IPS-11a (cell line): ENCODE measurements around the gene STXBP6.

ENCODE experiments used
- H3K4me3 ChIP-seq: one replicate; pipeline ENCODE4 v1.5.1; 2013; ENCODE audit warnings: low read depth, low read length, control low read depth

The STXBP6 gene

GRCh38 chr14:25019892-25020291 lies 30.1 kb downstream of the STXBP6 start:
- H3K4me3 ChIP-seq: no peak overlapping the region

- H3K4me3 ChIP-seq: no peak overlapping the region
These were observed 32.4 kb downstream of the STXBP6 start for GRCh38 chr14:25017562-25017961.

GRCh38 chr14:25015761-25016160 lies 34.2 kb downstream of the STXBP6 start:
- no peak overlapping the region for H3K4me3 ChIP-seq

DNA sequence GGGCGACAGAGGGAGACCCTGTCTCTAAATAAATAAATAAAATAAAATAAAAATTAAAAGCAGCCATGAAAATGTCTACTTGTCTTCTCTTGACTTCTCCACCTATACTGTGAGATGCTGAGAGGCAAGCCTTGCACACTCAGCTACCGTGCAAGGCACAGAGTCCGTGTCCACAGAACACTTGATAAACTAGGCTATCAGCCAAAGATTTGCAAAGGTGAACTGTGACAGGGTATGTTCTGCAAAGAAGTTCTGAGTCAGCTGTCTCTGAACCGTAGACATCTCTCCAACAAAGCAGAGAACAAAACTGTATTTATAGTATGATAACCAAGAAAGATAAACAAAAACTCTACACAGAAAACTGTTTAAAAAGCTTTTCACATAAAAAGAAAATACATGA lies 35.5 kb downstream of the STXBP6 start:
- no peak overlapping the region for H3K4me3 ChIP-seq

- no peak overlapping the region for H3K4me3 ChIP-seq
These were observed 38.9 kb downstream of the STXBP6 start for GRCh38 chr14:25011095-25011494.

GRCh38 chr14:25010471-25010870 lies 39.5 kb downstream of the STXBP6 start:
- H3K4me3 ChIP-seq: no peak overlapping the region

- H3K4me3 ChIP-seq: no peak overlapping the region
These were observed 40.1 kb downstream of the STXBP6 start for GRCh38 chr14:25009891-25010290.

GRCh38 chr14:25007832-25008231 lies 42.1 kb downstream of the STXBP6 start:
- H3K4me3 ChIP-seq: no peak overlapping the region

DNA sequence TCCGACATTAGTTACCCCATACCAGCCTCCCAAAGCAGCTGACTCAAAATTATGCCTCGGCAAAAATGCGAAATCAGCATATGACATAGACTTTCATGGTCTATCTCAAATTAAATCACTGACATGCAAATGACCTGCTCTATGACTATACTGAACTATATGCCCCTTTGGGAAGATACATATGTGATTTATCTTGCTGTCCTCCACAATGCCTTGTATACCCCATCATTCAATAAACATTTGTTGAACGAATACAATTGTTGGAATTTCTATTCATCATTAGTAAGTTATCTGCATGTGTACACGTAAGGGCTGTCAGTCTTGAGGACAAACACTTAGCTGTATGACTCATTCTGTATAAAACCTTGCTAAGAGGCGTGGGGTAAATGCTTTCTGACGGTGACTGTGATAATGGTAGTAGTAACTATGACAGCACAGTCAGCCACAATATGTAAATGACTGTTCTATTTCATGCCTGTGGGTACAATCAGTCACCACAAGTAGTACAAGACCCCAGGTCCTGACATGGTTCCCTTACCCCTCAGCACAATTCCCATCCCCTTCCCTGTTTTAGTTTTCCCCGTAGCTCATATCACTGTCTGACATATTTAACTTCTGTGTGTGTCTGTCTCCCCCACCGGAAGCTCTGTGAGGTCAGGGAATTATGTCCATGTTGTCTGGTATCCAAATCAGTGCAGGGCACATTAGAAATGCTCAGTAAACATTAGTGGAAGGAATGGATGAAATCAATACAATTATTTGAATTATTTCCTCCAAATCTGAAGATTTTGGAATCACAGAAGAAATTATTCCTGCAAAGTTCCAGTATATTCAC lies 42.8 kb downstream of the STXBP6 start:
- H3K4me3 ChIP-seq: no peak overlapping the region

DNA sequence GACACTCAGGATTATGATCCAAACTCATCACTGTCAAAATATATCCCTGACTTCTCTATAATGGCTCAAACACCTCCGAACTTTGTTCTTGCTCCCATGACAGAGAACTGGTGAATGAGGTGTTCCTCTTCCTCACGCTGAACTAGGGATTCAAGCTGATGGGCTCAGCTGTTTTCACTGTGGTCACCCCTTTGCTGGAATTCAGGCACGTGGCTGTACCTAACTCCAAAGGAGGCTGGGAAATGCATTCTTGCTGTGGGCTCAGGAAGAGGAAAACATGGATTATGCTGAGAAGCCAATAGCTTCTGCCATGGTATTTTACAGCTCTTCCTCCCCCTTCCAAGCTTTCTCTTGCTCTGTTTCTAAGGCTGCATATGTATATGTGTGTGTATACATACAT lies 43.9 kb downstream of the STXBP6 start:
- no peak overlapping the region for H3K4me3 ChIP-seq

DNA sequence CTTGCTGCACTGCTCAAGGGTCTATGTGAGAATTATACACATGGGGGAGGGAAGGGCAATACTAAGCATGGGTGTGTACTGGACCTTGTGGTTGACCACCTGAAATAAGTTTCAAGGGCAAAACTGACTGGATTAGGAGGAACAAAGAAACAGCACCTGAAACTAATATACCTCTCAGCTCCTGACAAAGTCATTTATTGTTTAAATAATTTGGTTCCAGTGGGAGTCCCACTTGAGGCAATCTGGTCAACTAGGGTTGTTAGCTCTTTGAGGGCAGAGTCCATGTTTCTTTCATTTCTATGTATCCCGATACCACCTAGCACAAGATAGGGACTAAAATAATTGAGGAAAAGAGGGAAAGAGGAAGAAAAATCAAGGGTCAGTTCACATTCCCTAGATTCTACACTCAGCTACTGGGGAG lies 45.5 kb downstream of the STXBP6 start:
- H3K4me3 ChIP-seq: no peak overlapping the region

GRCh38 chr14:25003537-25003936 lies 46.4 kb downstream of the STXBP6 start:
- H3K4me3 ChIP-seq: no peak overlapping the region

GRCh38 chr14:25001601-25002000 lies 48.3 kb downstream of the STXBP6 start:
- H3K4me3 ChIP-seq: no peak overlapping the region

DNA sequence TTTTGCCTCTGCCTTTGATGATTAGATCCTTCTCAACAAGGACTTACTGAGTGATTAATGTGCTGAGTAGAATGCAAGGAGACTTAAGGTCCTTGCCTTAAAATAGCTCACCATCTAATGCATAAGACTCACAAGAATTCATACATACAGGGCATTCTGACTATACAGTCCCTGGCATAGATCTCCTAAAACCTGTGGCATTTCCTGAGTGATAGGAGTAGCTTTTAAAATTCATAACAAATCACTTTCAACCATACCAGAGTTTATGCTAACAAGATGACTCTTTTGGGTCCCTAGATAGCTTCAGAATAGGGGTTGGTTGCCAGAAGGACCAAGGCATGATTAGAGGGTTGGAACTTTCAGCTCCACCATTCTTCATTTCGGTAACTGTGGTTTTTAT lies 48.8 kb downstream of the STXBP6 start:
- H3K4me3 ChIP-seq: no peak overlapping the region

GRCh38 chr14:24999157-24999556 lies 50.8 kb downstream of the STXBP6 start:
- H3K4me3 ChIP-seq: no peak overlapping the region

DNA sequence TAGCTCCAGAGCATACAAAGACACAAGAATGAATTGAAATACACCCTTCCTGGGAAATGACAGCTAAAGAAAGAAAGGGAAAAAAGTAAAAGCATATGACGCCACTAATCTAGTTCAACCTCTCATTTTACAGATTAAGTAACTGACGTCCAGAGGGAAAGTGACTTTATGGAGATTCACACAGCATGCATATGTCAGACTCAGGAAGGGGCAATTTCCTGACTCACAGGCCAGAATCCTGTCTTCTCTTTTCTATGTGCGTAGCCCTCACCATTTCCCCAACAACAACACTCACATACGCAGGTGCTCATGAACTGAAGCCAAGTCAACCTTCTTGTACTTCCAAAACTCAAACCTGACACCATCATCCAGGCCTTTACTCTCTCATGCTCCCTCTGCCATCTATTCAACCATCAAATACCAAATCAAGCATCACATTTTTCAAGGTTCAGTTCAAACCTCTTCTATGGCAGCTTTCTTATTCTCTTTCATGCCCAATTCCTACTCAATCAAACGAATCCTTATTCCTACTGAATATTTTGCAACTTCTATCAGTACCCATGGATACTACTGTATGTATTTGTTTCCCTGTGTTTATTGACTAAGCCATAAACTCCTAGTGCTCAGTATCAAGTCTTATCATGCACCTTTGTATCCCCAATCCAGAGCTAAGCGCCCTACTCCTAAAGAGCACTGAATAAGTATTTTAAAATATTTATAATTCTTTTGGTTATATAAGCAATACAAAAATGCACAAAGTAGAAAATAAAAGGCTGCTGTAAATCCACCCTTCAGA lies 52.8 kb downstream of the STXBP6 start:
- no peak overlapping the region for H3K4me3 ChIP-seq

- H3K4me3 ChIP-seq: no peak overlapping the region
These were observed 54.9 kb downstream of the STXBP6 start for GRCh38 chr14:24995016-24995415.

DNA sequence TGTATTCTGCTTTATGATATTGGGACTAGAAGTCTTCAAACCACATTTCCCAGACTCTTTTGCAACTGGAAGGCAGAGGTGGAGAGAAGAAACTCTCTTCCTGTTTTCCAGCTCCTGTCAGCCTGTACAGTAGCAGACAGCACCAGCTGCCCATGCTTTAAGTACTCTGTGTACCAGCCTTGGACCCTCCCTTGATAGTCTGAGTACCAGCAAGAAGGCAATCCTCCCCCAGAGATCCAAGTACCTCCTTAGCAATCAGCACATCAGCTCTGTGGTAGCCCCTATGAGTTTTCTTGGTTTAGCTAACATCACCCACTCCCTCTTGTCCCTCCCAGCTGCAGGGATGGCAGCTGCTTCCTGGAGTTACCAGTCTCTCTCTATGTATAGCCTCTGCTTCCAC lies 56.3 kb downstream of the STXBP6 start:
- no peak overlapping the region for H3K4me3 ChIP-seq

DNA sequence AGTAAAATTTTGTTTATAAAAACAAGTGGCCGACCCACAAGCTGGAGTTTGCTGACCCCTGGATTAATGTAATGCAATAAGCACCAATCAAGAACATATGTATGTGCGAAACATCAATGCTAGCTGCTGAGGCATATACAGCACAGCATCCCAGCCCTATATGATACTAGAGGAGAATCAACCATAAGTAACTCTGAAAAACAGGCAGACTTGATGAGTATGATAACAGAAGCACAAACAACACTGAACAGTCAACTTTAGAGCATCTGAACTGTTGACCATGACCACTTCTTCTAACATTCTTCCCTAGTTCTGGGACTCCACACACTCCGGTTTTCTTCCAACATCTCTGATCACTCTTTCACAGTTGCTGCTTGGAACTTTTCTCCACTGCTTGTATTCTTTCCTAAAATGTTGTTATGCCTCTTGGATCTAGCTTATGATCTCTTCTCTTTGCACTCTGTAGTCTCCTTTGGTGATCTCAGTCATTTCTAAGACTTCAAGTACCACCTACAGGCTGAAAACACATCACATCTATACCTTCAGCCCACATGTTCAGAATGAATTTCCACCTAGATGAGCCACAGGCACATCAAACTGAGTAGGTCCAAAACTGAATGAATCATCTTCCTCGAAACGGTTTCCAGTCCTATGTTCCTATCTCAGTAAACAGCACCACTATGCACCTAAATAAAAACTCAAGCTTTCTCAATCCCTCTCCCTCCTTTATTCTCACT lies 57.2 kb downstream of the STXBP6 start:
- H3K4me3 ChIP-seq: no peak overlapping the region

DNA sequence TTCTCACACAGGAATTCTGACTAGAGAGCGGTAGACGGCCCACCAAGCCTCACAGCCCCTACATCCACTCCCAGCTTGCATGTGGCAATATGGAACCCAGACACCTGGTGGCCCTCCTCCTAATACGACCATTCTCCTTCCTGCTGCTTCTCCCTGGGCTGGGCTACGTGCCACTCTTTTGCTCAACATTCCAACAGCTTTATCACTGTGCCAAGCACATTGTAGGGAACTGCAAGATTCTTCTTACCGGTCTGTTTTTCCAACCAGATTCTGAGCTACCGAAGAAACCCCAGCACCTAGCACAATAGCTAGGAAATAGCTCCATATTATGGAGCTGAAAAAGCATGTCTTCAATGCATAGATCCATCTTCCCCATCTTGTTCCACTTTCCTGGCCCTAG lies 58.1 kb downstream of the STXBP6 start:
- no peak overlapping the region for H3K4me3 ChIP-seq

DNA sequence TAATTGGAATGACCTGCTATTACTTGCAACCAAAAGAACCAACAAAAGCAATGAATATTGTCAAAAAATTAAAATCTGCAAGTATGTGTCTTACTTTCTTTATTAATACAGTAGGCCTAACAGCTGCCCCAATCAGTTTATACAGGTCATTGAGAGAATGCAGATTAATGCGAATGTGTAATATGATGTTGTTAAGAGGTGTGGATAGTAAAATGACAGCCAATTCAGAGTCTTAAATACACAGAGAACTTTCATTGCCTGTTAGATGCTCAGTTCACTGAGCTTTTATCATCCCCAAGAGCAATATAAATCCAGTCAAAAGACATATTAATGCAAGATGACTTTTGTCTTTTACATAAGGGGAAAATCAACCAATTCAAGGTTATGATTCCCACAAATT lies 58.7 kb downstream of the STXBP6 start:
- no peak overlapping the region for H3K4me3 ChIP-seq

GRCh38 chr14:24990773-24991172 lies 59.2 kb downstream of the STXBP6 start:
- H3K4me3 ChIP-seq: no peak overlapping the region
